Muscle of arm (tissue), 12 donors: ENCODE results near the gene EPX. TPM values are rescaled to one million over a fixed set of nuclear protein-coding genes. Genes with fewer than 3 reads are reported as not detected.

Experiments used
- DNase-seq: peaks from one replicate; pipeline ENCODE4 v3.0.0-alpha.2; 2013
- polyA plus RNA-seq, 12 donors: library from polyadenylated mRNA; unstranded; fragments of 120-200 nt; gene quantifications; one replicate each; pipeline ENCODE4 v1.2.1, GENCODE V29; 2013; ENCODE audit not compliant: insufficient read length in 12 of 12

EPX gene
- polyA plus RNA-seq, 12 donors: 0.14 to 5.7 (median 0.29) TPM; not detected in 2

DNA sequence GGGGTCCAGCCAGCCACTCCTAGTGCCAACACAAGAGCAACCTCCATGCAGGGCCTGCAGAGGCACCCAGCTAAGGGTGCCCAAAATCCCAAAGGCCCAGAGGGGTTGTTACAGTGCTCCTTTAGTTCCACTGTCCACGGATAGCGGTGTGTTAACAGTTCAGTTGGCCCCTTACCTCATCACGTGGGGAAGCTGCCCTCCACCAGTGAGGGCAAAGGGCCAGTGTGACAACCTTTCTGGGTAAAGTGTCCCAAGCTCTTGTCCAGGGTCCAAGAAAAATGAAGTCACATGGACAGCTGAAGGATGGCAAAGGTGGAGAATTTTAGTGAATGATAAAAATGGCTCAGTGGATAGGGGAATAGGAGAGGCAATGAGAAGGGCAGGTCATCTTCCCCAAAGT lies 35.2 kb downstream of the EPX start:
- DNase-seq: no peak

DNA sequence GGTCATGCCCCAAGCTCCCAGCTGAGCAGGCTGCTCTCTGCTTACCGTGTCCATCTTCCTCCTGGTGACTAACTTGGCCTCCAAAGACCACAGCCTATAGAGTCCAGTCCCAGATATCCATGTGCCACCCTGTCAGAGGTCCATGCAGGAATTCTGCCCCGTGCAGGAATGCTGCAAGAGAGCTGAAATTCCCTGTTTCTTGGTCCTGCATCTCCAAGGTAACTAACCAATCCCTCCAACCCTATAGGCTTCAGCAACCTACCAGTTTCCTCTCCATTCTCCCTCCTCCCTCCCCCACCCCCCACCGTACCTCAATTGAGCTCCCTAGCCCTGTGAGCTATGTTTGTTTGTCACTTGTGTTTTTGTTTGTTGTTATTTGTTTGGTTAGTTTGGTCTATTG lies 36.2 kb downstream of the EPX start:
- no peak for DNase-seq

DNA sequence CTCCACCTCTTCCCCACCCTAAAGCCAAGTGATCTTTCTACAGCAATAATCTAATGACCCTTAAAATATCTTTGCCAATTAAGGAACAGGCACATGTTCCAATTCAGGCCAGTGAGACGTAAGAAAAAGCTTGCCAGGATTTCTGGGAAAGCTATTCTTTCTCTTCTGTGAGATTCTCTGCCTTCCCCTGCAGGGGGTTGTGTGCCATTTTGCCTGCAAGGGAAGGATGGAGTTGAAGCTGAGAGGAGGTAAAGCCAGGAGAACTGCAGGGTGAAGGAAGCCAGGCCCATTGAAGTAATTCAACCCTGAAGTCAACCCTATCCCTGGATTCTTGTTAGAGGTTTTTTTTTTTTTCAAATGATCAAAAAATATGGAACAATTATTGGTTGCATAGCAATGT lies 36.9 kb downstream of the EPX start:
- no peak for DNase-seq

DNA sequence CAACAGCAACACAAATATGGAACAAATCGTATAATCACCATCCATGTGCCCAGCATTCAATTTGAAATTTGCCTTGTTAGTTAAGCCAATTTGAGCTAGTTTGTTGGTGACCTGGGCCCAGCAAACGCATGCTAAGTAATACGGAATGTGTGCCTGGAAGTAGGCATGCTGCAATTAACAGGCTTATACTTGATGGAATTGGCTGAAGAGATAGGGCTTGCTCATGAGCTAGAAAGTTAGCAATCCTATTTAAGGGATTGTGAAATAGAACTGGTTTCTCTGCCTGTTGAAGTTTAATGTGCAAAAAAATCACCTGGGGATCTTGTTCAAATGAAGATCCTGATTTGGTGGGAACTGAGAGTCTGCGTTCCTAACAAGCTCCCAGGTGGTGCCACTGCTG lies 37.4 kb downstream of the EPX start:
- no peak for DNase-seq

DNA sequence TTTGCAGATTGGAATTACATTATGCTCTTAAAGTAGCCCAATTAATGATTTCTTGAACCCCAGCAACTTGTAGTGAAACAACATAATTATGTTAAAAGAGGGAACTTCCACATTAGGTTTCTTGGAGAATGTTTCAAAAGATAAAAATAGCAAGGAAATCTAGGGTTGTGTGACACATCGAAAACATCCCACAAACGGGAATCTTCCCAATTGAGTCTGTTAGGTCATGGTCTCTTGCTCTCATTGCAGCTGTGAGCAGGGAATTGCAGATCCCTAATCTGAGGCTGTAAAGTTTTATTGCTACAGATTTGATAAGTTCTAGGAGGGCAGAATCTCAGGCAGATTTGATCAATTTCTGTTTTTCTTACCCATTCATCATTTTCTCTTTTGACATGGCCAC lies 39.1 kb downstream of the EPX start:
- DNase-seq: no peak

DNA sequence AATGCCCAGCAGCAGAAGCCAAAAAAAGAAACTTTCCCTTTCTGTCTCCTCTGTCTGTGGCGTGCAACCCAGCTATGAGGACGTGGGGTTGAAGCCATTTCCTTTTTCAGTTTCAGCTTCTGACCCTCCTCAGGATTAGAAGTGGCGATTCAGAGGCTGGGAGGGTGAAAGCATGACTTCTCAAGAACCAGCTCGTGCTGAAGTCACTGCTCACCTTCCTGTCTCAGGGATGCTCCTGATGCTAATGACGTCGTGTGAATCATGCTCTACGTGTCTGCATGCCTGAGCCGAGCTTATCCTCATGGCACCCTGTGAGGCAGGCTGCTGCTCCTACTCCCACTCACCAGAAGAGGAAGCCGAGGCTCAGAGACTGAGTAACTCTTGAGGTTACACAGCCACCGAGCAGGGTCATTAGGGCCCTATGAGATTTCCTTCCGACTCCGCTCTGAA lies 40.2 kb downstream of the EPX start:
- DNase-seq: no peak

DNA sequence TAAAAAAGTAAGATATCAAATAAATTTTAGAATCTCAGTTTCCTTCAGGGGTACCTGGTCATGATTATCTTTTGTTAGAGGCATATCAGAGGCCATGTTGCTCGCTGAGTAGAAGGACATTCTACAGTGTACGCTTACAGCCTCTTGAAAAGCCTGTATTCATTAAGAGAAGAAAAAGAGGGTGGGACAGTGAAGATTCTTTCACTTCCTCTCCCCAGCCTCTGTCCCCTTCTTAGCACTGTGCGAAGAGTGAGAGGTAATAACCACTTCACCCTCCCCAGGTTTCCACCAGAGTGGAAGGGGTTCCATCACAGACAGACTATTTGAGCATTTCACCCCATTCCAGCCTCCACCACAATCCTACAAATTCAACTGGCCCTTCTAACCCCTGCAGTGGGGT lies 41.0 kb downstream of the EPX start:
- no peak for DNase-seq

DNA sequence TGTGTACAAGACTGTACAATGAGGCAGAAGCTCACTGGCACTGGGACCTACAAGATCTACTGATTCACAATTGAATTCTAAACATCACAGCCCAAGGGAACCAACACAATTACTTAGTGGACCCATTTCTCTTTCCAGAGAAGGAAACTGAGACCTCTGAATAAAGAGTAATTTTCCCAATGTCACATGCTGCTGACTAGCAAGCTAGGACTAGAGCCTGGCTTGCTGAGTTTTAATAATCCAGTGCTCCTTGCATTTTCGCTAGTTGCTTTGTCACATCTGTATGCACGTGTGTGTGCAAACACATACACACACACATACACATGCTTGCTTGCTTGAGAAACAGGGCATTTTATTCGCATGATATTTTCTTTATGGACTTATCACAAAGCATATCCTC lies 42.0 kb downstream of the EPX start:
- no peak for DNase-seq

DNA sequence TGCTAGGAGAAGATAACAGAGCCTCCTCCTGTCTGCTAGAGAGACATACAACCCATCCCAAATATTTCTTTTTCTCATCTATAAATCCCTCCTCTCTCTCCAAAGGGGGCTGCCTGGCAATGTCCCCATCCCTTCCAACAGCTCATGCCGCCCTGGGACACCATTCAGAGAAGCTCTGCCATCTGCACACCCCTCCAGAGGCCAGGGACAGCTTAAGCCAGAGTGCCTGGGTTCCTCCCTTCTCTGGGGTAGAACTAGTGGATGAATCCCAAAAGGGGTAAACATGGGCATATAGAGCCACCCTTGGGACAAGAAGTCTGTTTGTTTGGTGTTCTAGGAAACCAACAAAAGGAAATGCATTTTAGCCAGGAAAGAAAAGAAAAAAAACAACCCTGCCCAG lies 43.3 kb downstream of the EPX start:
- DNase-seq: no peak

DNA sequence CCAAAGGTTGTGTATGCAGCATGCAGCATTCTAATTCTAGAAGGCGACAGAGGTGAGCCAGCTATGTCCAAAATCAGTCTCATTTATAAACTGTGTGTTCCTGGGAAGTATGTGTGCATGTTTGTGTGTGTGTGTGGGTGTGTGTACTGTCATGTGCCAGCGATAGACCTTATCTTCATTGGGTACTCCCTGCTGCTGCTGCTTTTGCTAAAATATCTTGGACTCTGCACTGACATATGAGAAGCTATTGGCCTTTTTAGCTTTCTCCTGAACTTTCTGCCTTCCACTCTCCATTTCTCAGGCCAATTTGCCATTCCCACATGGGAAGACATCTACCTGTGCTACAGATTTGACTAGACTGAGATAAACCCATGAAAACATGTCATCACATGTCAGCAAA lies 43.9 kb downstream of the EPX start:
- no peak for DNase-seq

DNA sequence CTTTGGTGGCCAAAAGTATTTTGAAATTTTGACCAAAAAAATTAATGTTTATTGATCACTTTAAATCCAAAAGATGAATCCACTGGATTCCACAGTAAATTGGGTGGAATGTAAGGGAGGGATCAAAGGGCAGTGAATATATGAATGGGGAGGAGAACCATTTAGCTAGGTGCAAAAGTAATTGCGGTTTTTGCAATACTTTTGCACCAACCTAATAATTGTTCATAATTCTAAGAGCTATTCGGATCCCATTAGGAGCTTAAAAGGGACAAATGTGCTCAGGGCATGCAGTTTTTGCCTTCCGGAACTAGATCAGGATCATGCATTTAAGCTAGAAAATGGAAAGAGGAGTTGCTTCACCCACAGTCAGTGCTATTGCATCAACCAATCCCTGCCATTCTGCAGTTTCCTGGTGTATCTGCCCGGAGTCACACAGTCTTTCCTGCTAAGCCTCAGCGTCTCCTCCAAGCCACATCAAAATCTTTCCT lies 45.7 kb downstream of the EPX start, which contains the start of gene LPO:
LPO (plus strand) TSS at position 438 of the 488 bp plus-strand sequence. CDS start 4,396 bp downstream, outside the sequence.
- no peak for DNase-seq

DNA sequence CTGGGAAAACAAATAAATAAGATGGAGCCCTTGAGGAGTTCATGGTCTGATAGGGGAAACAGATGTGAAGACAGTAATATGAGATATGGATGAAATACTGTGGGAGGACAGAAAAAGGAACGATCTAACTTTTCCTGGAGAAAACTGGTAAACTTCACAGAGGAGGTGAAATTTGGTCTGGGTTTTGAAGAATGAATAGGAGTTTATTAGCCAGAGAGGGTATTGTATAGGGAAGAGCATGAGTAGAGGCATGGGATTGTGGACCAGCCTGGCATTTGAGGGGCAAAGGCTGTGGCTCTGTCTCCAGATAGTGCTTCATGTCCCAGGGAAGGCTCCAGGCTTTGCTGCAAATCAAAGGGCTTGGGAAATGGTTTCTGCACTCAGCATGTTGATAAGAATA lies 47.5 kb downstream of the EPX start:
- DNase-seq: no peak

DNA sequence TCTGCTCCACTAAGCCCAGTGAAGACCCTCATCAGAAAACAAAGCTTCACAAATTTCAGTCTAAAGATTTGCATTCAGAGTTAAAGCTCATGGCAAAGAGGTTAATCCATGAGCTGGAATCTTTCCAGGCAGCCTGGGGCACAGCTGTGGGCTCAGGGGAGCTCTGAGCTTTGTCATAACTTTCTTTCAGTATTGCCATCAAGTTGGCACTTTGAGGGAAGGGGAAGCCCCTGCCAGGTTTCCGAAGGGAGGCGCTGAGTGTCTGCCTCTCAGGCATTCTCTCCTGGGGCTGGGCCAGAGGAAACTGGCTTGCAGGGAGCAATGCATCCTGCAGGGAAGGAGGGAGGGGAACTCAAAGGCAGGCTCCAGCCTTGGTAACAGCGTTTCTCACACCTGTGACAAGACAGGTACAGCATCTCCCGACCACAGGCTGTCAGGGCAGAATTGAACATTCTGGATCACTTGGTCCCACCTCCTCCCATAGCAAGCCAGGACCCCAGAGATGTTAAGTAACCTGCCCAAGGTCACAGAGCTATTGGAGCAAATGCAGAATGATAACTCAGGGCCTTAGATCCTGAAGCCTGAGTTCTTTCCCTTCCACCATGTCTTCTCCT lies 49.8 kb downstream of the EPX start:
- DNase-seq: no peak

DNA sequence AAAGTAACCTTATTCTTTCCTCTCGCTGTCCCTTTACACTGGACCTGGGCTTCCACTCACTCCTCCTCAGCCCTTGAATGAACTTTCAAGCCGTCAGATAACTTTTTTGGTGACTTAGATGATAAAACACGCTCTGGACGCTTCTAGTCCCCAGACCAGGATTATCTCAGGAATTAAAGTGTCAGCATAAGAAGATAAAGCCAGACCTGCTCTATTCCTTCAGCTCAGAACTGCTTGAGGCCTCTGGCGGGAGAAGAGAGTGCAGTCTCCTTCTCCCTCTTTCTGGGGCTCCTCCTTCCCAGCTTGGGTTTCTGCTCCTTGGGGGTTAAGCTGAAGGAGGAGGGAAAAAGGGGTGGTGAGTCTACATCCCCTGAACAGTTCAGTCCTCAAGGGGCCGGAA lies 52.4 kb downstream of the EPX start:
- no peak for DNase-seq

DNA sequence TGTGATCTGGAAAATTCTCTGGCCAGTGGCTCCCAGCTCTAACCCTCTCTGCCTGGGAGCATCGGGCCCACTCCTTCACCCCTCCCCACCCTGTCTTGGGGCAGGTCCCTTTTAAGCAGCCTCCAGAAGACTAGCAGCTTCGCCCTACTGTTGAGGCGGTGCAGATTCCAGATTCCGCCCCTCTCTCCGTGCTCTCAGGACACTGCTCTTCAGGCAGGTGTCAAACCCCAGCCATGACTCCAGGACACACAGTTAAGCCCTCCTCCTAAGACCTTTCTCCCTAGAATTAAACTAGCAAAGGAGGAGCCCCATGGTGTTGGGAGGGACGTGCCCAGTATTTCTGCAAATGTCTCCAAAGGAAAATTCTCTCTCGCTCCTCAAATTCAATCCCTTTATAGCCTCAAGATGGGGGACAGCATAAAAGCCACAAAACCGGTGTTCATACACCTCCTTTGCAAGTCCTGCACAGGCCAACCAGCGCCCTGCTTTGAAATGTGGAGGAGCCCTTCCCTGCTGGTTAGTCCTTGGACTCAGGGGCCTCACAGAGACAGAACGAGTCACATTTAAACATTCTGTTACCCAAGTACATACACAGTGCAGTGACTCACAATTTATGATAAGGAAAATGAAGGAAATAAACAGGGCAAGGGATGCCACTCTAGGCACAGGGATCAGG lies 53.0 kb downstream of the EPX start:
- no peak for DNase-seq

DNA sequence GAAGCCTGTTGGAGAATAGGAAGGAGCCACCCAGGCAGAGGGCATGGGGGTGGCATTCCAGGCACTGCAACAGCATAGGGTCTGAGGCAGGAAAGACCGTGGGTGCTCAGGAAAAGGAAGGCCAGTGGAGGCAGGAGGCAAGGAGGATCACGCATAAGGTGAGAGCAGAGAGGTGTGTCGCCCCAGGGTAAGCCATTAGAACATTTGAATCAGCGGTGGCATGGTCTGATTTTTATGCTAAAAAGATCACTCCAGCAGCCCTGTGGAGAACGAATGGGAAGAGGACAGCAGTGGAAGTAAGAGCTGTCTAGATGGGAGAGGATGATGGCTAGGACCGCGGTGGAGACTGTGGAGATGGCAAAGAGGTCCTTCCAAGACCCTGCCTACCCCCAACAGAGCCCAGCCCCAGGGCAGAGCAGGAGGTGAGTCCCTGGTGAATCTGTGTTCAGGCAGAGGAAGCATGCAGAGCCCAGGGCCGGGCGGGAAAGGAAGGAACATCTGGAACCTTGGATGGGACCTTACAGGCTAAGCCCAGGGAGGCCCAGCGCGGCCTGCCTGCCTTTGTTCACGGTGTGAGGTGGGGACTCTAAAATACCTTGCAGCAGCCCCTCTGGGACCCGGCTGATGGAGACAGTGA lies 53.7 kb downstream of the EPX start:
- DNase-seq: no peak

DNA sequence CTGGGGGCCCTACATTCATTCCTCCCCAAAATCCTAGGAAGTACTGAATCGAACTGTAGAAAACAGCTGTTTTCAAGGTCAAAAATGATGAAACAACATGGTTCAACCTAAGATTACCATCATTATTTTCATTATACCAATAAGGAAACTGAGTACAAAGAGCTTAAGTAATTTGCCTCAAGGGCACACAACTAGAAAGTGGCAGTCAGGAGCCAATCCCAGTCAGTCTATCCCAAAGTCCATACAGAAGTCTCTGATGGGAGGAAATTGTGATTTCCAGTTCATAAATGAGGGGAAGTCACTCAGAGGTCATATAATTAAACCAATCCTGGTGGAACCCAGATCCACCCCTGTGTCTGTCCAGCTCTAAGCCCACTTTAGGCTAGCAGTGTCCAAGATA lies 54.3 kb downstream of the EPX start:
- no peak for DNase-seq

DNA sequence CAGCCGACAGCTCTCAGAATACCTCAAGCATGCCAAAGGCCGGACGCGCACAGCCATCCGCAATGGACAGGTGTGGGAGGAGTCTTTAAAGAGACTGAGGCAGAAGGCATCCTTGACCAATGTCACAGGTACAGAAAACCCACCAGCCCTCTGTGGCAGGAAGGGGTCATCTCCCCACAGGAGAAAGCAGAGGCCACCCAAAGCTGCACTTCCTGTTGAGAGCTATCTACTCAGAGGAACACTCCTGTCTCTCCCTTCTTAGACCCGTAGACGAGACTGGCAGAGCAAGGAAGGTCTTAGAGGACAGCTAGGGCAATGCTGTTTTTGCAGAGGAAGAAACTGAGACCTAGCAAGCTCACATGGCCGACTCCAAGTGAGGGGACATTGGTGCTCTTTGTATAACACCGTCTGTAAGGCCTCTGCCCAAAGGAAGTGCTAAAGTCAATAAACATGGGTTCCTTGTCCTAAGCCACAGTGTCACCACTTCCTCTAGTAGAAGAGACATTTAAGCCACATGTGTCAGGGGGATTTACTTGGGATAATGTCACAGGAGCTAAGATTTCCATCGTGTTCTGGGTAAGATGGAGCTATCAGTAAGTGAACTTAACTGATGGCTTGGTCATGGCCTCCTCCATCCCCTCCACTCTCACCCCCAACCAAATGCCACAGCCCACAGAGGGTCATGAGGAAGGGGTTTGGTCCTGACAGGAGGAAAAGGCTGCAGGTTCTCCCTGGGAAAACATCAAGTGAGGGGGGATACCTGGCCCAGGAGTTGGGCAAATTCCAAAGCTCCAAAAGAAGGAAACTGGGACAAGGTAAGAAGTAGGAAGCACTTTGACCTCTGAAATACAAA lies 55.2 kb downstream of the EPX start:
- no peak for DNase-seq

DNA sequence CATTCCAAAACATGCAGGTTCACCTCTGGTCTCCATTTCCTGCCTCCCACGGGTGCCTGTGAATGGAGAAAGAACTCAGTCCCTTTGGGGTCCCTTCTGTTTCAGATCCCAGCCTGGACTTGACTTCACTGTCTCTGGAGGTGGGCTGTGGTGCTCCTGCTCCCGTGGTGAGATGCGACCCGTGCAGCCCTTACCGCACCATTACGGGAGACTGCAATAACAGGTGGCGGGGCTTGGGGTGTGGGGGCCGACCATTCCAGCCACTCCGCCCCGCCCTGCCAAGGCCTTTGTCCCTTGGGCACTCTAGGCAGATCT lies 56.4 kb downstream of the EPX start:
- no peak for DNase-seq

DNA sequence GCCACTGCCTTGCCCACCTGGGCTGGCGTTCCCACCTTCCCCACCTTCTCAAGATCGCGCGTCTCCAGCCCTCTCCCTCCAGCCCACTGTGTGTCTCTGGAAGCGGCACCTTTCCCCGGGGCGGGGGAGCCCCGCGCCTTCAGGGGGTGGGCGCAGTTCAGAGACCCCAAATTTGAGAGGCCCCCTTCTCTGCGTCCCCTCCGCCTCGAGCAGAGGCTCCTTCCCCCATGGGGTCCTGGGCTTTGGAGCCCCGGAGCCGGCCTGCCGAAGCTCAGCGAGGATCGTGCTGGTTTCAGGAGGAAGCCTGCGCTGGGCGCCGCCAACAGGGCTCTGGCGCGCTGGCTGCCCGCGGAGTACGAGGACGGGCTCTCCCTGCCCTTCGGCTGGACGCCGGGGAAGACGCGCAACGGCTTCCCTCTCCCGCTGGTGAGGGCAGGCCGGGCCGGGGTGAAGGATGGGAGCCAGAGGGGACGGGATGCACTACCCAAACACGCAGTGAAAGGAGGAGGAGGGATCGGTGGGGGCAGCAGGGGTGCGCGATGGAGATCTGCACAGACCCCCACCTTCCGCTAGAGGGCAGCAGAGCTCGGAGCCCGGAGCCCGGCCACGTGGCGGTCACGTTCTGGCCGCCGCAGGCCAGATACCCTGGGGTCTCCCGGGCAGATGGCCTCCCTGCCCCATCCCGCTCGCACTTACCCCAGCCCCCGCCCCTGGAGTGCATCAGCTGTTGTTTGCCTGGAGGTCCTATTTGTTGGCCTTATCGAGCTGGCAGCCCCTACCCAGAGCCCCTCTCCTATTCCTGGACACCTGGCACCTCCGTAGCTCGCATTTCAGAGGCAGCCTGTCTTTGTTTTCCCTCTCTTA lies 57.0 kb downstream of the EPX start:
- DNase-seq: peak; percentile 75

DNA sequence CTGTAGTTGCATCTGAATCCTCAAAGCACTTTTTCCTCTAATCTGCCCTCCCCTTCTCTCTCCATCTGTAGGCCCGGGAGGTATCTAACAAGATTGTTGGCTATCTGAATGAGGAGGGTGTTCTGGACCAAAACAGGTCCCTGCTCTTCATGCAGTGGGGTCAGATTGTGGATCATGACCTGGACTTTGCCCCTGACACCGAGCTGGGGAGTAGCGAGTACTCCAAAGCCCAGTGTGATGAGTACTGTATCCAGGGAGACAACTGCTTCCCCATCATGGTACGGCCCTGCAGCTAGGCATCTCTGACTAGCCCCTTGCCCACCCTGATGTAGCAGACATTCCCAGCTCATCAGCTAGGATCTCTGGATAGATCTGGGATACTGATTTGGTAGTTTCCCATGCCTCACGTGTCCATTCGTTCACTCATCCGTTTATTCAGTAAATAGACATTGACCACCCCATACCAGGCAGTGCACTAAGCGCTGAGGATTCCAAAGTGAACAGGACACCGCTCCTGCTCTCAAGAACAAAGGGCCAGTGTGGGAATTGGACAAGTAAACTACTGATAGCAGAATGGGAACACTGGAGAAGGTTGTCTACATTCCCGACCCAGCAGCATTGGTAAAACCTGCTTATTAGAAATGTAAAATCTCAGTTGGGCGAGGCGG lies 58.0 kb downstream of the EPX start:
- DNase-seq: no peak
